H9 (cell line): ENCODE measurements around the gene CHIT1. TPM values are rescaled to one million over a fixed set of nuclear protein-coding genes. Genes with fewer than 3 reads are reported as not detected.

ENCODE experiments used
- DNase-seq: peaks from one replicate; pipeline ENCODE4 v3.0.0-alpha.2; 2017
- H2AFZ ChIP-seq: one replicate; pipeline ENCODE4 v1.6.1; 2013; ENCODE audit warnings: mild to moderate bottlenecking, low read length, control low read depth, moderate library complexity
- H2AK5ac ChIP-seq: 2 replicates; pipeline ENCODE4 v1.6.1; 2013; ENCODE audit warnings: low read length, control low read depth, mixed read lengths; ENCODE audit not compliant: insufficient read length
- H2BK120ac ChIP-seq: one replicate; pipeline ENCODE4 v1.6.1; 2013; ENCODE audit warnings: low read depth, mild to moderate bottlenecking, low read length, control low read depth, inconsistent platforms; ENCODE audit not compliant: poor library complexity, severe bottlenecking
- H2BK12ac ChIP-seq: 2 replicates; pipeline ENCODE4 v1.6.1; 2013; ENCODE audit warnings: low read length, control low read depth, mixed read lengths, low read depth; ENCODE audit not compliant: insufficient read length
- H2BK15ac ChIP-seq: 2 replicates; pipeline ENCODE4 v1.6.1; 2013; ENCODE audit warnings: low read depth, low read length, control low read depth
- H2BK20ac ChIP-seq: one replicate; pipeline ENCODE4 v1.6.1; 2013; ENCODE audit warnings: low read depth, mild to moderate bottlenecking, low read length, control low read depth, inconsistent platforms; ENCODE audit not compliant: poor library complexity, severe bottlenecking
- H2BK5ac ChIP-seq: 2 replicates; pipeline ENCODE4 v1.6.1; 2013; ENCODE audit warnings: low read length, control low read depth, mixed read lengths; ENCODE audit not compliant: insufficient read length
- H3K14ac ChIP-seq: 2 replicates; pipeline ENCODE4 v1.6.1; 2013; ENCODE audit warnings: low read length, control low read depth; ENCODE audit not compliant: insufficient read depth
- H3K18ac ChIP-seq: 2 replicates; pipeline ENCODE4 v1.6.1; 2013; ENCODE audit warnings: low read depth, mild to moderate bottlenecking, mixed read lengths, low read length, control low read depth; ENCODE audit not compliant: insufficient read length
- H3K23ac ChIP-seq: 2 replicates; pipeline ENCODE4 v1.6.1; 2013; ENCODE audit warnings: low read length, control low read depth, mixed read lengths, low read depth; ENCODE audit not compliant: insufficient read length
- H3K23me2 ChIP-seq: 2 replicates; pipeline ENCODE4 v1.6.1; 2013; ENCODE audit warnings: low read depth, mild to moderate bottlenecking, mixed read lengths, low read length, control low read depth; ENCODE audit not compliant: insufficient read length, poor library complexity, severe bottlenecking
- H3K27ac ChIP-seq: 2 replicates; pipeline ENCODE4 v1.5.1; 2013; ENCODE audit warnings: low read length, control low read depth, mixed read lengths, low read depth; ENCODE audit not compliant: insufficient read length
- H3K27me3 ChIP-seq: 2 replicates; pipeline ENCODE4 v1.6.1; 2013; ENCODE audit warnings: low read length, control low read depth, inconsistent platforms; ENCODE audit not compliant: insufficient read depth
- H3K4ac ChIP-seq: 2 replicates; pipeline ENCODE4 v1.6.1; 2013; ENCODE audit warnings: low read depth, mild to moderate bottlenecking, control low read depth, inconsistent platforms, low read length, moderate library complexity
- H3K4me1 ChIP-seq: 2 replicates; pipeline ENCODE4 v1.6.1; 2013; ENCODE audit warnings: low read length, control low read depth, inconsistent platforms; ENCODE audit not compliant: insufficient read depth
- H3K4me2 ChIP-seq: 2 replicates; pipeline ENCODE4 v1.6.1; 2013; ENCODE audit warnings: low read length, control low read depth, mixed read lengths; ENCODE audit not compliant: insufficient read length, insufficient read depth
- H3K56ac ChIP-seq: 2 replicates; pipeline ENCODE4 v1.6.1; 2013; ENCODE audit warnings: low read depth, mild to moderate bottlenecking, mixed read lengths, low read length, control low read depth; ENCODE audit not compliant: insufficient read length
- H3K79me1 ChIP-seq: 2 replicates; pipeline ENCODE4 v1.6.1; 2013; ENCODE audit warnings: low read depth, mild to moderate bottlenecking, moderate library complexity, low read length, control low read depth, inconsistent platforms; ENCODE audit not compliant: insufficient read depth, poor library complexity, severe bottlenecking
- H3K79me2 ChIP-seq: 2 replicates; pipeline ENCODE4 v1.6.1; 2013; ENCODE audit warnings: low read length, control low read depth, inconsistent platforms; ENCODE audit not compliant: insufficient read depth
- H3K9ac ChIP-seq: 2 replicates; pipeline ENCODE4 v1.6.1; 2013; ENCODE audit warnings: low read length, control low read depth, mixed read lengths; ENCODE audit not compliant: insufficient read length; ENCODE audit errors: extremely low read depth
- H3K9me3 ChIP-seq: one replicate; pipeline ENCODE4 v1.6.1; 2013; ENCODE audit warnings: low read depth, low read length, inconsistent platforms; ENCODE audit not compliant: control insufficient read depth
- H3T11ph ChIP-seq: one replicate; pipeline ENCODE4 v1.6.1; 2013; ENCODE audit warnings: mild to moderate bottlenecking, low read length, control low read depth, inconsistent platforms
- H4K20me1 ChIP-seq: one replicate; pipeline ENCODE4 v1.6.1; 2013; ENCODE audit not compliant: control insufficient read depth, insufficient read length, insufficient read depth
- H4K5ac ChIP-seq: 2 replicates; pipeline ENCODE4 v1.6.1; 2013; ENCODE audit warnings: low read depth, mild to moderate bottlenecking, mixed read lengths, low read length, control low read depth; ENCODE audit not compliant: insufficient read length
- H4K8ac ChIP-seq: replicated peaks from 2 replicates; pipeline ENCODE4 v1.6.1; 2013; ENCODE audit warnings: low read length, control low read depth, mixed read lengths, low read depth; ENCODE audit not compliant: insufficient read length
- H4K91ac ChIP-seq: 2 replicates; pipeline ENCODE4 v1.6.1; 2013; ENCODE audit warnings: low read depth, mild to moderate bottlenecking, moderate library complexity, mixed read lengths, low read length, control low read depth; ENCODE audit not compliant: insufficient read length
- H3K27ac Mint-ChIP-seq, 3 experiments: 2 replicates in 2 of 3; 3 replicates in 1 of 3; pipeline ENCODE4 v1.8.0; 2020 to 2021; ENCODE audit warnings: mixed read lengths in 3 of 3, mild to moderate bottlenecking in 1 of 3, moderate library complexity in 1 of 3
- H3K27me3 Mint-ChIP-seq: 2 replicates; pipeline ENCODE4 v1.8.0; 2021; ENCODE audit warnings: low read depth, mild to moderate bottlenecking, moderate library complexity, mixed read lengths
- H3K36me3 Mint-ChIP-seq, 3 experiments: 2 replicates in 2 of 3; 3 replicates in 1 of 3; pipeline ENCODE4 v1.8.0; 2020 to 2021; ENCODE audit warnings: low read depth in 3 of 3, mixed read lengths in 3 of 3; ENCODE audit not compliant: insufficient read depth in 1 of 3
- H3K4me1 Mint-ChIP-seq, 2 experiments: 2 replicates each; pipeline ENCODE4 v1.8.0; 2020; ENCODE audit warnings: mixed read lengths in 2 of 2
- H3K4me3 Mint-ChIP-seq, 2 experiments: 2 replicates in 1 of 2; 3 replicates in 1 of 2; pipeline ENCODE4 v1.8.0; 2020 to 2021; ENCODE audit warnings: mild to moderate bottlenecking in 2 of 2, mixed read lengths in 2 of 2, moderate library complexity in 1 of 2
- H3K9me3 Mint-ChIP-seq, 2 experiments: 2 replicates in 1 of 2; 3 replicates in 1 of 2; pipeline ENCODE4 v1.8.0; 2020; ENCODE audit warnings: mild to moderate bottlenecking in 2 of 2, mixed read lengths in 2 of 2, moderate library complexity in 1 of 2
- WGBS: extraction: QIAGEN DNeasy Blood & Tissue Kit; methylation state at CpG from one replicate; pipeline ENCODE4 v1.1.7; 2013; ENCODE audit warnings: missing lambda C conversion rate, low lambda C conversion rate, mixed read lengths; ENCODE audit not compliant: insufficient read length; ENCODE audit errors: extremely low coverage; 5-methylcytosine and 5-hydroxymethylcytosine counted together
- total RNA-seq: library from RNA; stranded (reverse); gene quantifications from 2 replicates; pipeline ENCODE4 v1.2.1, GENCODE V29; 2021
- TF ChIP-seq, protein P1 (sequence below): fragments of 200-600 bp; sonication (generic); conservative IDR thresholded peaks from 3 replicates; pipeline ENCODE4 v1.8.0; 2021; ENCODE audit warnings: antibody characterized with exemption, mild to moderate bottlenecking

CHIT1 gene
- total RNA-seq, 1 experiment from 2014 or later: not detected

DNA sequence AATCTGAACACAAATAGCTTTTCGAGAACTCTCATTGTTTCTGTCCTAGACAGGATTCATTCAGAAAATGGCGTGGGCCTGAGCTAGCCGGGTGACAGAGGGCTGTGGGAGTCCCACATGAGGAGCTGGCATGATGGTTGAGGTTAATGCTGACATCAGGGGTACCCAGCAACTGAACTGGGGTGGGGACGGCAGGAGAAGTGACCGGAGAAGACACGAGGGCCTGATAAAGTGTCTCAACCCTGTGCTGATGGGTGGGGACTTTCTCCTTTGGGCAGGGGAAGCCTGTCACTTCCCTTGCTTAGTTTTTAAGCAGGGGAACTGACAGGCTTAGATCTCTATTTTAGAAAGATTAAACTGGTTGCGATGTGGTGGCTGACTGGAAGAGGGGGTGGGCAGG is 14.6 kb downstream of the CHIT1 start:
- Mint-ChIP-seq H3K27me3 (peaks cover 10% of the 10 kb centered on the region), H3K4me1 (peaks cover 13 to 29% of the 10 kb centered on the region in 2 experiments), H3K27ac (no peak overlapping the region), H3K9me3 (no peaks in the 10 kb centered on the region; a peak in 1 of 5 replicates), H3K4me3 (no peak overlapping the region), H3K36me3 (no peaks in the 10 kb centered on the region; a peak in 1 of 7 replicates)
- Histone ChIP-seq H3K9ac (no peak overlapping the region), H3K79me1 (no peaks in the 10 kb centered on the region), H2BK5ac (no peak overlapping the region), H3K4ac (no peak overlapping the region), H3K27me3 (no peaks in the 10 kb centered on the region), H3K79me2 (no peaks in the 10 kb centered on the region), H4K20me1 (no peaks in the 10 kb centered on the region), H3K4me1 (no peaks in the 10 kb centered on the region; the same call in 1 of the 2 replicates), H2AFZ (no peak overlapping the region), H3K9me3 (no peaks in the 10 kb centered on the region), H4K8ac (no peak overlapping the region), H2BK15ac (no peak overlapping the region), H3K4me2 (no peak overlapping the region), H3K56ac (no peak overlapping the region), H2BK120ac (no peak overlapping the region), H4K91ac (no peak overlapping the region), H2AK5ac (no peak overlapping the region), H2BK20ac (no peak overlapping the region), H3K23ac (no peak overlapping the region), H3K23me2 (no peaks in the 10 kb centered on the region), H4K5ac (no peak overlapping the region), H3T11ph (no peak overlapping the region), H3K27ac (no peak overlapping the region), H2BK12ac (no peak overlapping the region), H3K14ac (no peak overlapping the region), H3K18ac (no peak overlapping the region)
- WGBS: no CpG with 5 or more reads among the region's 7 CpGs
- DNase-seq: no peak
- TF ChIP-seq, protein P1, sequence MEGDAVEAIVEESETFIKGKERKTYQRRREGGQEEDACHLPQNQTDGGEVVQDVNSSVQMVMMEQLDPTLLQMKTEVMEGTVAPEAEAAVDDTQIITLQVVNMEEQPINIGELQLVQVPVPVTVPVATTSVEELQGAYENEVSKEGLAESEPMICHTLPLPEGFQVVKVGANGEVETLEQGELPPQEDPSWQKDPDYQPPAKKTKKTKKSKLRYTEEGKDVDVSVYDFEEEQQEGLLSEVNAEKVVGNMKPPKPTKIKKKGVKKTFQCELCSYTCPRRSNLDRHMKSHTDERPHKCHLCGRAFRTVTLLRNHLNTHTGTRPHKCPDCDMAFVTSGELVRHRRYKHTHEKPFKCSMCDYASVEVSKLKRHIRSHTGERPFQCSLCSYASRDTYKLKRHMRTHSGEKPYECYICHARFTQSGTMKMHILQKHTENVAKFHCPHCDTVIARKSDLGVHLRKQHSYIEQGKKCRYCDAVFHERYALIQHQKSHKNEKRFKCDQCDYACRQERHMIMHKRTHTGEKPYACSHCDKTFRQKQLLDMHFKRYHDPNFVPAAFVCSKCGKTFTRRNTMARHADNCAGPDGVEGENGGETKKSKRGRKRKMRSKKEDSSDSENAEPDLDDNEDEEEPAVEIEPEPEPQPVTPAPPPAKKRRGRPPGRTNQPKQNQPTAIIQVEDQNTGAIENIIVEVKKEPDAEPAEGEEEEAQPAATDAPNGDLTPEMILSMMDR: no peak
